Mesodermal cell (in vitro differentiated cells): ENCODE data around the gene CNIH2.

Source experiments
- H3K27ac ChIP-seq: 2 replicates; pipeline ENCODE4 v1.7.0; 2013; ENCODE audit warnings: mild to moderate bottlenecking, low read depth, low read length, moderate library complexity; ENCODE audit not compliant: severe bottlenecking
- H3K36me3 ChIP-seq: 2 replicates; pipeline ENCODE4 v1.7.1; 2013; ENCODE audit warnings: mild to moderate bottlenecking, low read length, moderate library complexity; ENCODE audit not compliant: control insufficient read depth, insufficient read depth
- H3K4me1 ChIP-seq: one replicate; pipeline ENCODE4 v1.7.1; 2013; ENCODE audit warnings: mild to moderate bottlenecking, low read length; ENCODE audit not compliant: insufficient read depth, control insufficient read depth, poor library complexity, severe bottlenecking
- H3K4me3 ChIP-seq: 2 replicates; pipeline ENCODE4 v1.7.0; 2013; ENCODE audit warnings: low read length, control low read depth, mild to moderate bottlenecking; ENCODE audit not compliant: insufficient read depth, poor library complexity, severe bottlenecking; ENCODE audit errors: extremely low read depth
- H3K9me3 ChIP-seq: 2 replicates; pipeline ENCODE4 v1.7.1; 2013; ENCODE audit warnings: mild to moderate bottlenecking, low read length, moderate library complexity; ENCODE audit not compliant: control insufficient read depth
- WGBS, 2 experiments: methylation state at CpG; one replicate each; pipeline ENCODE4 v1.1.5; 2013; ENCODE audit warnings: missing lambda C conversion rate in 2 of 2; ENCODE audit not compliant: insufficient coverage in 2 of 2; 5-methylcytosine and 5-hydroxymethylcytosine counted together

CNIH2 gene

DNA sequence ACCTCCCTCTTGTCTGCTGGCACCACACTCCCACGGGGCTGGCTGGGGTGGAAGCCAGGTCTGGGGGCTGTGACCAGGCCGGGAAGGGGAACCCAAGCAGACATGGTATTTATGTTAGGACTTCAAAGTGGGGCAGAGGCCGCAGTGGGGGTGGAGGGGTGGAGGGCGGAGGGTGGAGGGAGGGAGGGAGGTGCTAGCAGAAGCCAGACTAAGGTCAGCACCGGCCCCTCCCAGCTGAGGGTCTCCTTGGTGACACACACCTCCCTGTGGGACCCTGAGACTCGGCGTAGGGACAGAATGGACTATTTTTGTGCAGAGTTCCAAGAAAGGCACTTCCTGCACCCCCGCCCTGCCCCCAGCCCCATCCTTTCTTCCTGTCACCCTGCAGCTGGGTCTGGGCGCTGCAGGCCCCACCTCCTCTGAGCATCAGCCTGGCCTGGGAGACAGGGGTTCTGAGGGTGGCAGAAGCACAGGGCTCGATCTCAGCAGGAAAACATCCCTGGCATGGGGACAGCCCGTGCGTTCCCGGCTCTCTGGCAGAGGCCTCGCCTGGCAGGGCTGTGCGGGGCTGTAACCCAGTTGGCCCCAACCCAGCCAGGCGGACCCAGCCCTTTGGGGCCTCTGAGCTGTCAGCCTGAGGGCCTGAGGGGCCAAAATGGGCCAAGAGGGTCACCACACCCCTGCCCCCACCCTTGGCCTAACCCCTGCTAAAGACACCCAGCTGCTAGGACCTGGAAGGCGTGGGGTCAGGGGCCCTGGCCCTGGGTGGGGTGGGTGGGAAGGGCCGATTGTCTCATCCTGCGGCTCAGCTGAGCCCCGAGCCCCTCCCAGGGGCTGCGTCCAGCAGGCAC is 48.5 kb downstream of the CNIH2 start:
- H3K9me3 ChIP-seq: no peaks in the 10 kb centered on the region
- H3K27ac ChIP-seq: peak overlapping the region; percentile 85
- 58 to 77% methylated on average over 6 to 14 of the region's 21 CpGs for WGBS, 2 experiments
- H3K4me1 ChIP-seq: peaks cover 47% of the 10 kb centered on the region
- H3K4me3 ChIP-seq: no peak overlapping the region
- peaks cover 7% of the 10 kb centered on the region for H3K36me3 ChIP-seq

DNA sequence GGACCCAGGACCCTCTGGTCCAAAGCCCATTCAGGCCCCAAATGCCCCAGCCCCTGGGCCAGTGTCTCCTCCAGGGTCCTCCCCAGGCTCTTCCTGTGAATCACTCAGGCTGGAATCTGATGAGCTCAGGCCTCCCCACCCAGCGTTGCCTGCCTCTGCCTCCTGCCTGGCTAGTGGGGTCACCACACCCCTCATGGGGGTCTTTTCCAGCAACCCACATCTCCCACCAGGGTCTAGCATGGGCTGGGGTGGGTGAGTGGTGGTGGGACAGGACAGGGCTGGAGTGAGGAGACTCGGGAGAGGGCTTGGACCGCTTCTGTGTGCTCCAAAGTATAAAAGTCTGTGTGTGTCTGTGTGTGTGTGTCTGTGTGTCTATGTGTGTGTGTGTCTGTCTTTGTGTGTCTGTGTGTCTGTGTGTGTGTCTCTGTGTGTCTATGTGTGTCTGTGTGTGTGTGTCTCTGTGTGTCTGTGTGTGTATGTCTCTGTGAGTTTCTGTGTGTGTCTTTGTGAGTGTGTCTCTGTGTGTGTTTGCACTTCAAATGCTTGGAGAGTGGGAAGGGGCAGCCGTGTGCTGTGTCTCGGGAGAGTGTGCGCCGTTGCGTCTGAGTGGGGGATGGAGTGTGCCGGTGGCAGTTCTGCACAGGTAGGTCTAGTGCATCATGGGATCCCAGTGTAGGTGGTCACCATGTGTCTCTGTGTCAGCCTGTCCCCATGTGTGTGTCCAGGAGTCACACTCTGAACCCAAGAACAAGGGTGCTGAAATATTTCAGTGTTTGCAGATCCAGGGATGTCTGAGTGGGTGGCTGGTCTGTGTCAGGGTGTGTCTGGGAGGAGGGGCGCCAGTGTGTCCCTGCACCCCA is 49.4 kb downstream of the CNIH2 start:
- Histone ChIP-seq H3K9me3 (no peaks in the 10 kb centered on the region), H3K4me1 (peaks cover 47% of the 10 kb centered on the region), H3K27ac (peak overlapping the region; percentile 85), H3K36me3 (peaks cover 15% of the 10 kb centered on the region), H3K4me3 (no peak overlapping the region)
- 85 to 90% methylated on average over 8 to 9 of the region's 10 CpGs for WGBS, 2 experiments

DNA sequence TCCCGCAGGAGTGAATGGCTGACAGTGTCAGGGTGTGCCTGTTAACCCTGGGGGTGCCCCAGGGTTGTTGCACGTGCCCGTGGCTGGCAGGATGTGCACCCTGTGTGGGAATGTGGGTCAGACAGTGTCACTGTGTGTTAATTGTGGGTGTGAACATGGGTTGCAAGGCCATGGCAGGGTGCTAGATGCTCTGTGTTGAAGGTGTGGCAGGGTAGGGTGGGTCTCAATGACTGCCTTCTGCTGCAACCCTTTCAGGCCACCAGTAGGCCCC is 50.0 kb downstream of the CNIH2 start:
- H3K36me3 ChIP-seq: peaks cover 20% of the 10 kb centered on the region
- no peak overlapping the region for H3K4me3 ChIP-seq
- no peaks in the 10 kb centered on the region for H3K9me3 ChIP-seq
- H3K27ac ChIP-seq: peak overlapping the region; percentile 36
- WGBS, 2 experiments: 85 to 96% methylated on average over 2 to 3 of the region's 3 CpGs
- peaks cover 46% of the 10 kb centered on the region for H3K4me1 ChIP-seq

DNA sequence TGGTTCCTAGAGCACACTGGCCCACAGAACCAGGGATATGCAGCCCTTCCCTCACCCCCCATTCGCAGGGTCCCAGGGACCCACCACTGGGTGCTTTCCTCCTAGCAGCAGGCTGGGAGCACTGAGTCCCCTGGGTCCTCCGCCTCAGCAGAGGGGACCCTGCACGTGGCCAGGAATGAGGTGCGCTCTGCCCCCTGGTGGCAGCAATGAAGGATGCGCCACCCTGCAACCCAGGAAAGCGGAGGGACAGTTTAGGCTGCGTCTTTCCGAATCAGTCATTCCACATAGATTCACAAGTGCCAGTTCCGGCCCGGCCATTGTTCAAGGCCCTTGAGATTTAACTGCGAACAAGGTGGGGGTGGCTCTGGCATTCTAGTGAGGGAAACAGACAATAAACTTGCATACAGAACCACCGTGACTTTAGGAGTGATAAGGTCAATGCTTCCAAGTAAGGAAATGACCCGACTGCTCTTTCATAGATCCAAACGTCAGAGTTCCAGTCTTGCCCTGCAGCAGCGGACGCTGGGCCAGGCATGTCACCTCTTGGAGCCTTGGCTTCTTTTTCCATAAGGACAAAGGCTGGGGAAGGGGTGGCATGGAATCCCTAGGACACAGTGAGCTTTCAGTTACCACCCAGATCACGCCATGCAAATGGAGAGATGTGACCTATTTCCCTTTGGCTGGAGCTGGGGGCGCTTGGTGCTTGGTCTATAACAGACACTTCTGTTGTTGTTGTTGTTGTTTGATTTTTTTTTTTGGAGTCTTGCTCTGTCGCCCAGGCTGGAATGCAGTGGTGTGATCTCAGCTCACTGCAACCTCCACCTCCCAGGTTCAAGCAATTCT is 50.5 kb downstream of the CNIH2 start:
- H3K36me3 ChIP-seq: peaks cover 25% of the 10 kb centered on the region
- no peaks in the 10 kb centered on the region for H3K9me3 ChIP-seq
- H3K4me3 ChIP-seq: no peak overlapping the region
- peak overlapping the region; percentile 78 for H3K27ac ChIP-seq
- 10% methylated on average over 17 of the region's 19 CpGs for WGBS, 2 experiments
- peaks cover 44% of the 10 kb centered on the region for H3K4me1 ChIP-seq

DNA sequence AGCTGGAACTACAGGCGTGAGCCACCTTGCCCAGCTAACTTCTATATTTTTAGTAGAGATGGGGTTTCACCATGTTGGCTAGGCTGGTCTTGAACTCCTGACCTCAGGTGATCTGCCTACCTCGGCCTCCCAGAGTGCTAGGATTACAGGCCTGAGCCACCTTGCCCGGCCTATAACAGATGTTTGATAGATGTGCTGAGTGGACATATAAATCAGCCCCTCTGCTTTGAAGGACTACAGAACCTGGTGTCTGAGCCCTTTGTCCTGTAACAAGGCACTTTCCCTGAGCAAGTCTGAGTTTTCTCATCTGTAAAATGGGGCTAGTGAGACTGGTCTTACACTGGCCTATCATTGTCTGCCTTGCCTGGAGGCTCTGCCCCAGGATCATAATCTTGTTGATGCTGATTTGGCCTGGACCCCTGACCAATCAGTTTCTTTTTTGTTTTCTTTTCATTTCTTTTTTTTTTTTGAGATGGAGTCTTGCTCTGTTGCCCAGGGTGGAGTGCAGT is 51.2 kb downstream of the CNIH2 start:
- 81 to 100% methylated on average over 2 of the region's 3 CpGs for WGBS, 2 experiments
- Histone ChIP-seq H3K9me3 (no peaks in the 10 kb centered on the region), H3K4me1 (peaks cover 44% of the 10 kb centered on the region), H3K4me3 (no peak overlapping the region), H3K36me3 (peaks cover 32% of the 10 kb centered on the region), H3K27ac (peak overlapping the region; percentile 36)

DNA sequence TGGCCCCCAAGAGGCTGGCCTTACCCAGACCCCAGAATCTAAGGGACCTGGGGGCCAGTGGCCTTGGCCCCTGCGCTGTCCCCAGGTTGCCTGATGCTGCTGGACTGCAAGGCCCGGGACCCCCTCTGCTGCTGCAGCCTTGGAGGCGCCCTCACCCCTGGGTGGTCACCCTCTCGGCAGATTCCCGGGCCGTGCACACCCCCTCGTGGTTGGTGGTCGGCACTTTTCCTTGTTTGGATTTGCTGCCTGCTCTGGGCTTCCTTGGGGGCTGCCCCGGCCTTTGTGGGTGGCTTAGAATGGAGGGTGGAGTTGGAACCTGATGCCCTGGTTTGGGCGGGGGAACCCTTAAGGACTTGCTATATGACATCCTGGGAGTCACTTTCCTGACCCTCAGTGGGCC is 53.0 kb downstream of the CNIH2 start:
- peaks cover 34% of the 10 kb centered on the region for H3K36me3 ChIP-seq
- peaks cover 35% of the 10 kb centered on the region for H3K4me1 ChIP-seq
- no peaks in the 10 kb centered on the region for H3K9me3 ChIP-seq
- 81 to 90% methylated on average over 7 to 8 of the region's 10 CpGs for WGBS, 2 experiments
- H3K4me3 ChIP-seq: no peak overlapping the region
- no peak overlapping the region for H3K27ac ChIP-seq

DNA sequence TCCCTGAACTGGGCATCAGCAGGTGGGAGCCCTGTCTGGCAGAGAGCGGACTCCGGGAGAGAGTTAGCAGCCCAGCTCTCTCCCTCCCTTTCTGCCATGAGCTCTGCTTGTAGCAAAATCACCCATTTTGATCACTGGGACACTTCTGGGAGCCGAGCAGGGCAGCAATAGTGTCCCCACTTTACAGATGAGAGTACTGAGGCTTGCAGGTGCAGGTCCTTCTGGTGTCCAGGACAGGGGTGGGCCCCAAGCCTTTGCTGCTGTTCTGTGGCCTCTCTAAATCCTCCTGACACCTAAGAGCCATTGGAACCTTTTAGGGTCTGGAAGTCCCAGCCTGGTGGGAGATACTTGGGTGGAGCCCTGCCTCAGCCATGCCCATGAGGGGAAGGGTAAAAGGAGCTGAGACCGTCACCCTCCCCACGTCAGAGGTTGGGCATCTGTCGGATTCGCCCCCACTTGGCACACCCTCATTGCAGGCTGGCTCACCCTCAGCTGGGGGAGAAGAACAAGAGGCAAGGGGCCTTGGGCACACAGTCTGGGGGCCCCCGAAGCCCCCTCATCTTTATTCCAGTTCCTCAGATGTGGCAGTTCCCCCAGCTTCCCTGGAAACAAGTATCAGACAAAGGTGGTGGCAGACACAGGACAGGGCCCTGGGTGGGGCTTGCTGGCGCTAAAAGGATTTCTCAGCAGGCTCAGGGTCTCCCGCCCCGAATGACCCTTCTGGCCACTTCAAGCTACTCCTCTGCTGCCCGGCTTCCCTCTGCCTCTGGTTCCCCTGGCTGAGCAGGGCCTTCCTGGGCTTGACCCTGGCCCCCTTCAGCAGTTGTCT is 53.8 kb downstream of the CNIH2 start:
- H3K27ac ChIP-seq: no peak overlapping the region
- no peaks in the 10 kb centered on the region for H3K9me3 ChIP-seq
- no peak overlapping the region for H3K4me3 ChIP-seq
- peaks cover 34% of the 10 kb centered on the region for H3K36me3 ChIP-seq
- H3K4me1 ChIP-seq: peaks cover 33% of the 10 kb centered on the region
- WGBS, 2 experiments: 93 to 95% methylated on average over 11 of the region's 12 CpGs

DNA sequence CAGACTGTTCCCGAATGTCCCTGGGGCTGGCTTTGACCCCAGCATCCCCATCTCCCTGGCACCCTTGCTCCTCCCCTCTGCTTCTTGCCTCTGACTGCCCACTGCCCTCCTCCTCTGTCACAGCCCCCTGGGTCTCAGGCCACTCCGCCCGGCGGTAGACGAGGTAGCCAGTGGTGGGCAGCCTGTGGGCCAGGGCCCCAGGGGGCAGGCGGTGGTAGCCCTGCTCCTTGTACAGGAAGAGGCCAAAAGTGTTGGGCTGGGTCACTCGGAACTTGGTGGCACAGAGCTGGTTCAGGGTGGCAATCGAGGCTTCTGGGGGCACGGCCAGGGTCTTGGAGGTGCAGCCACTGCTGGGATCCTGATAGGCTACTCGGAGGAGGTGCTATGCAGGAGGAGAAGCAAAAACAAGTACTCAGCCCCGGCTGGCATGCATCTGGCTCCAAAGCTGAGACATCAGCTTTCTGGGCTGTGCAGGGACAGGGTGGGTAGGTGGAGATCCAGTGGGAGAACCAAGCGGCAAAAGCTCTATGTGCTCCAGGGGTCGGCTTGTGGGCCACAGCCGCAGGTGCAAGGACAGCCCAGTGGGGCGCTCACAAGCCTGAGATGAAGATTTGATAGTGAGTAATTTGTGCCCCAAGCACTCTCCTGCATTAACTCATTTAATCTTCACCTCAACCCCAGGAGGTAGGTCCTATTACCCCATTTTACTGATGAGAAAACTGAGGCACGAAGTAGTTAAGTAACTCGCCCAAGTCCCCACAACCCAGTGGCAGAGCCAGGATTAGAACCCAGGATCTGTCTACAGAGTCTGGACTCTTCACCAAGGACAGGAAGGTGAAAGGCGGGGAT is 54.6 kb downstream of the CNIH2 start:
- Histone ChIP-seq H3K4me3 (no peak overlapping the region), H3K4me1 (peaks cover 33% of the 10 kb centered on the region), H3K27ac (no peak overlapping the region), H3K36me3 (peaks cover 39% of the 10 kb centered on the region), H3K9me3 (no peaks in the 10 kb centered on the region)
- 85 to 96% methylated on average over 11 to 15 of the region's 18 CpGs for WGBS, 2 experiments

DNA sequence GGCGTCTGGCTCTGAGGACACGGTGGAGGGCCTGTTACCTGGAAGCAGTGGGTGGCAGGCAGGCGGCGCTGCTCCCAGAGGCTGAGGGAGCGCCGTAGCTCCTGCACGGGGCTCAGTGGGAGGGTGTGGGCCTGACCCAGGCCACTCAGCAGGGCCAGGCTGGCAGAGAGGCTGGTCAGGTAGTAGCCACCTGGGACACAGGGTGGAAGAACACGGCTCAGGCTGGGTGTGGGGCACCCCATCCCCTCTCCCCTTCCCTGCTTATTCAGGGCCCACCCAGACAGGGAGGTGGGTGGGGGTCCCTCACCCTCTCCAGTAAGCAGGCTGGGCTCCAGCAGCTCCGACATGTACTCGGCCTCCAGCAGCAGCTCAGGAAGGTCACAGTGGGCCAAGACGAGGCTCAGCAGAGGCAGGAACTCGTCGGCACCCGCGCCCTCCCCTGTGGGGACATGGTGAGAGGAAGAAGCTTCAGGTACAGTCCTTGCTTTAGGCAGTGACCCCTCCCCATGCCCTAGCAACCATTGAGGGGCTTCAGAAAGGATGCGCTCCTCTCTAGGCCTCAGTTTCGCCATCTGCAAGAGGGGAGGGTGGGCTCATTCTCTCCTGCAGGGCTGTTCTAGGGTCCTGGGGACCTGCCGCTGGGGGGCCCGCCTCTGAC is 55.4 kb downstream of the CNIH2 start:
- H3K4me3 ChIP-seq: no peak overlapping the region
- H3K36me3 ChIP-seq: peaks cover 46% of the 10 kb centered on the region
- H3K4me1 ChIP-seq: peaks cover 32% of the 10 kb centered on the region
- 96 to 99% methylated on average over 12 to 17 of the region's 19 CpGs for WGBS, 2 experiments
- no peaks in the 10 kb centered on the region for H3K9me3 ChIP-seq
- H3K27ac ChIP-seq: no peak overlapping the region
